GM21367 (cell line): ENCODE results near the gene DYRK3.
A peak's percentile ranks its signal among the peaks of the same experiment; 100 is the strongest.

Source experiments
- ATAC-seq: cut with Tn5 transposase; IDR thresholded peaks from one replicate; pipeline ENCODE4 v1.9.1; 2021; ENCODE audit not compliant: unreplicated experiment

Gene DYRK3

GRCh38 chr1:206658981-206659273 is 23.6 kb downstream of the DYRK3 start:
- no peak for ATAC-seq

GRCh38 chr1:206660136-206660535 is 24.8 kb downstream of the DYRK3 start:
- no peak for ATAC-seq

GRCh38 chr1:206661161-206661820 is 26.0 kb downstream of the DYRK3 start:
- no peak for ATAC-seq

- ATAC-seq: no peak
These were observed 27.2 kb downstream of the DYRK3 start for GRCh38 chr1:206662396-206663092.

GRCh38 chr1:206663362-206663761 is 28.0 kb downstream of the DYRK3 start:
- no peak for ATAC-seq

GRCh38 chr1:206663832-206664652 is 28.7 kb downstream of the DYRK3 start:
- peak; percentile 48 for ATAC-seq

- ATAC-seq: no peak
These were observed 29.4 kb downstream of the DYRK3 start for GRCh38 chr1:206664740-206665139.

GRCh38 chr1:206666031-206666561 is 30.8 kb downstream of the DYRK3 start:
- no peak for ATAC-seq

- ATAC-seq: no peak
These were observed 31.8 kb downstream of the DYRK3 start for GRCh38 chr1:206666954-206667665.

- no peak for ATAC-seq
These were observed 33.0 kb downstream of the DYRK3 start for GRCh38 chr1:206668351-206668750.

GRCh38 chr1:206668874-206669410 is 33.6 kb downstream of the DYRK3 start:
- ATAC-seq: no peak

GRCh38 chr1:206672011-206672688 is 36.8 kb downstream of the DYRK3 start:
- ATAC-seq: no peak

- no peak for ATAC-seq
These were observed 37.8 kb downstream of the DYRK3 start for GRCh38 chr1:206672844-206673758.

GRCh38 chr1:206674236-206674635 is 38.9 kb downstream of the DYRK3 start:
- no peak for ATAC-seq

- ATAC-seq: no peak
These were observed 39.4 kb downstream of the DYRK3 start for GRCh38 chr1:206674745-206675175.

GRCh38 chr1:206676499-206676898 is 41.2 kb downstream of the DYRK3 start:
- no peak for ATAC-seq

- ATAC-seq: no peak
These were observed 43.2 kb downstream of the DYRK3 start for GRCh38 chr1:206678490-206678889.

GRCh38 chr1:206679738-206680211 is 44.4 kb downstream of the DYRK3 start:
- peak; percentile 73 for ATAC-seq

- ATAC-seq: no peak
These were observed 44.9 kb downstream of the DYRK3 start for GRCh38 chr1:206680279-206680678.
